ENCODE data around the gene MAGI3. TPM values are rescaled to one million over a fixed set of nuclear protein-coding genes. Genes with fewer than 3 reads are reported as not detected.

MAGI3 gene
- 1 to 10 TPM in 1 of 3 donors, under 1 TPM in 2; 0.61 to 1.6 (median 0.66) TPM for total RNA-seq
- 2.0 TPM for total RNA-seq (2013)

DNA sequence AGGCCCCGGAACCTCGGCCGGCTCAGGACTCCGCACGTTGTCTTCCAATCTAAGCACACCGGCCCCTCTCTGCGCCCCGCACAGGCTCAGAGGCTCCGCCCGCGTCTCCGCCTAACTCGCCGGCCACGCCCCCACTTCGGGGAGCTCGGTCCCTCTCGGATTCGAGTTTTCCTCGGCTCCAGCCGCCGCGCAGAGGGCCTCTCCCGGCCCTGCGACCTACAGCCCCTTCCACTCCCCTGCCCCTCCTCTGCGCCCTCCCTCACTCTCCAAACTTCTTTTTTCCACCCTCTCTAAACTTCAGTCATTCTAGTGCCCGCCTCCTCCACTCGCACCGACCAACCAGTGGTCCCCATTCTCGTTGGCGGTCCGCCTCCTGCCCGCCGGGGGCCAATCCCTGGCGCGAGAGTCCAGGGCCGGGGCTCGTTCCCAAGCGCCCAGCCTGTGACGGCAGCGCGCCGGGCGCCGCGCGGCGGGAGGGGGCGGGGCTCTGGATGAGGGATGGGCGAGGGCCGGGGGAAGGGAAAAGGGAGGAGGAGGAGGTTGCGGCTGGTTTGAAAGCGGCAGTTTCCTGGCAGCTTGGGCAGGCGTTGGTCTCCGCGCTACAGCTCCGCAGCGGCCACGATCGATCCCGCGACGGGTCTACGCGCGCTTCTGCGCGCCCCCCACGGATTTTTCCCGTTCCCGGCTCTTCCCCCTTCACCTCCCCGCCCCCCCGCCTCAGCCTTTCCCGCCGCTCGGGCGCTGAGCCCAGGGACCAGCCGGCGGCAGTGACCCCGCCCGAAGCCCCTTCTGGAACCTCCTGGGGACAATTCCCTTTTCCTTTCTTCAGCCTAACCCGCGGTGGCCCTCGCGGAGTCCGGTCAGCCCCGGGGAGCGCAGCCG, at the start of gene MAGI3:
Gene MAGI3, plus strand, starts transcription at position 563 of the 882 bp plus-strand sequence. CDS start 519 bp downstream, outside the sequence.
- Histone ChIP-seq H3K27ac (ENCODE audit: low read length) (no peak within 1 kb of the TSS), H3K27me3 (ENCODE audit: control insufficient read depth, insufficient read depth, low read length) (peaks cover 23% of the 10 kb centered on the region), H3K4me3 (ENCODE audit: low read length) (peak within 1 kb of the TSS; percentile 84), H3K4me1 (ENCODE audit: control insufficient read depth, insufficient read depth, low read length) (peaks cover 16% of the 10 kb centered on the region), H3K36me3 (ENCODE audit: control insufficient read depth, insufficient read depth, low read length) (no peaks in the 10 kb centered on the region), H3K9me3 (ENCODE audit: control insufficient read depth, insufficient read depth, low read length) (no peaks in the 10 kb centered on the region)
- Mint-ChIP-seq H3K4me1 (peaks cover 20 to 27% of the 10 kb centered on the region in 2 donors), H3K36me3 (no peaks in the 10 kb centered on the region), H3K9me3 (no peaks in the 10 kb centered on the region), H3K27ac (peak within 1 kb of the TSS in 1 of 2 donors; percentile 42), H3K4me3 (peak within 1 kb of the TSS; percentile 91), H3K27me3 (ENCODE audit: low read depth in 2 of 2) (peaks cover 13 to 40% of the 10 kb centered on the region in 2 donors)
- TF ChIP-seq, protein P1, sequence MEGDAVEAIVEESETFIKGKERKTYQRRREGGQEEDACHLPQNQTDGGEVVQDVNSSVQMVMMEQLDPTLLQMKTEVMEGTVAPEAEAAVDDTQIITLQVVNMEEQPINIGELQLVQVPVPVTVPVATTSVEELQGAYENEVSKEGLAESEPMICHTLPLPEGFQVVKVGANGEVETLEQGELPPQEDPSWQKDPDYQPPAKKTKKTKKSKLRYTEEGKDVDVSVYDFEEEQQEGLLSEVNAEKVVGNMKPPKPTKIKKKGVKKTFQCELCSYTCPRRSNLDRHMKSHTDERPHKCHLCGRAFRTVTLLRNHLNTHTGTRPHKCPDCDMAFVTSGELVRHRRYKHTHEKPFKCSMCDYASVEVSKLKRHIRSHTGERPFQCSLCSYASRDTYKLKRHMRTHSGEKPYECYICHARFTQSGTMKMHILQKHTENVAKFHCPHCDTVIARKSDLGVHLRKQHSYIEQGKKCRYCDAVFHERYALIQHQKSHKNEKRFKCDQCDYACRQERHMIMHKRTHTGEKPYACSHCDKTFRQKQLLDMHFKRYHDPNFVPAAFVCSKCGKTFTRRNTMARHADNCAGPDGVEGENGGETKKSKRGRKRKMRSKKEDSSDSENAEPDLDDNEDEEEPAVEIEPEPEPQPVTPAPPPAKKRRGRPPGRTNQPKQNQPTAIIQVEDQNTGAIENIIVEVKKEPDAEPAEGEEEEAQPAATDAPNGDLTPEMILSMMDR (IDR thresholded peaks at IDR 0.05): no peak
- WGBS (ENCODE audit: insufficient coverage): under 1% methylated on average over 89 of the region's 89 CpGs
- DNase-seq: peak; percentile 82 to 93
- ATAC-seq: peak; percentile 95 to 96 (median 95)
- intact Hi-C loops (cut with micrococcal nuclease): no loop called here

DNA sequence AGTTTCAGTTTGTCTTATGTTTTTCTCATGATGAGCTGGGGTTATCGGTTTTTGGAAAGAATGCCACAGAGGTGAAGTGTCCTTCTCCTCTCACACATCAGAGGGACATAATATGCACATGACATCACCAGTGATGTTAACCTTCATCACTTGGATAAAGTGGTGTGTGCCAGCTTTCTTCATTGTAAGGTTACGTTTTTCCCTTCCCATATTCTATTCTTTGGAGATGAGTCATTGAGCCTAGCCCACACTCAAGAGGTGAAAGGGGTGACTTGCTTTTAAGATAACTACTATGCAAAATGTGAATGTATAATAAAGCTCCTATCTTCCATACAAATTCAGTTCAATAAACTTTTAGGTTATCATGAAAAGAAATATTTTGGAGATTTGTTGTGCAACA, 36.7 kb upstream of the MAGI3 start:
- TF ChIP-seq, protein P1 (IDR thresholded peaks at IDR 0.05): no peak
- no peaks in the 10 kb centered on the region for H3K9me3 Mint-ChIP-seq
- no peaks in the 10 kb centered on the region for H3K9me3 ChIP-seq (ENCODE audit: control insufficient read depth, insufficient read depth, low read length)
- DNase-seq (no peak), ATAC-seq (no peak)
- H3K4me1 ChIP-seq (ENCODE audit: control insufficient read depth, insufficient read depth, low read length): no peaks in the 10 kb centered on the region
- H3K4me1 Mint-ChIP-seq: no peaks in the 10 kb centered on the region
- H3K27ac ChIP-seq (ENCODE audit: low read length): no peak overlapping the region
- H3K4me3 ChIP-seq (ENCODE audit: low read length): no peak overlapping the region
- H3K4me3 Mint-ChIP-seq: no peak overlapping the region
- no peaks in the 10 kb centered on the region for H3K36me3 ChIP-seq (ENCODE audit: control insufficient read depth, insufficient read depth, low read length)
- H3K27ac Mint-ChIP-seq: no peak overlapping the region
- intact Hi-C loops (cut with micrococcal nuclease): no loop called here
- H3K27me3 ChIP-seq (ENCODE audit: control insufficient read depth, insufficient read depth, low read length): no peaks in the 10 kb centered on the region
- no peaks in the 10 kb centered on the region for H3K36me3 Mint-ChIP-seq
- WGBS (ENCODE audit: insufficient coverage): 100% methylated on average over 1 of the region's 2 CpGs
- peaks cover 8 to 16% of the 10 kb centered on the region in 2 donors for H3K27me3 Mint-ChIP-seq (ENCODE audit: low read depth in 2 of 2)

DNA sequence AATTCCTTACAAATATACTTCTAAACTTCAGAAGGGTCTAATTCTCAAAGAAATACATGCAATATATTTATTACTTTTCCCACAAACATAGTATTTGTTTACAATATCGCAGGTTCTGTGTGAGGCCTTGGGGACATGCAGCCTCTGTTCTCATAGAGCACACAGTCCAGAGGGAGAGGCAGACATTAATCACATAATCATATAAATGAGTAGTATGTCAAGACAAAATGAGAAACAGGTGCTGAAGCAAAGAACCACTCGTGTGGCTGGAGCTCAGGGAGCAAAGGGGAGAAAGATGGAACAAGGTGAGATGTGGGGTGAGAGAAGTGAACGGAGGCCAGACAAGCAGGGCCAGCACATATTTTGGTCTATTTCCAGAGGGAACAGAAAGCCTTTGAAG, 26.4 kb upstream of the MAGI3 start:
- Mint-ChIP-seq H3K9me3 (peaks cover 0 to 2% of the 10 kb centered on the region in 2 donors), H3K4me3 (no peak overlapping the region)
- 91% methylated on average over 3 of the region's 3 CpGs for WGBS (ENCODE audit: insufficient coverage)

More for the DNA sequence above, 26.4 kb upstream of the MAGI3 start:
- H3K27ac ChIP-seq (ENCODE audit: low read length): no peak overlapping the region
- TF ChIP-seq, protein P1 (IDR thresholded peaks at IDR 0.05): no peak
- H3K36me3 ChIP-seq (ENCODE audit: control insufficient read depth, insufficient read depth, low read length): no peaks in the 10 kb centered on the region
- intact Hi-C loops (cut with micrococcal nuclease): no loop called here
- ATAC-seq (no peak), DNase-seq (no peak)
- no peak overlapping the region for H3K4me3 ChIP-seq (ENCODE audit: low read length)
- H3K27me3 Mint-ChIP-seq (ENCODE audit: low read depth in 2 of 2): peaks cover 0 to 13% of the 10 kb centered on the region in 2 donors
- no peaks in the 10 kb centered on the region for H3K27me3 ChIP-seq (ENCODE audit: control insufficient read depth, insufficient read depth, low read length)
- H3K9me3 ChIP-seq (ENCODE audit: control insufficient read depth, insufficient read depth, low read length): no peaks in the 10 kb centered on the region
- no peak overlapping the region for H3K27ac Mint-ChIP-seq
- H3K4me1 Mint-ChIP-seq: no peaks in the 10 kb centered on the region
- no peaks in the 10 kb centered on the region for H3K36me3 Mint-ChIP-seq
- H3K4me1 ChIP-seq (ENCODE audit: control insufficient read depth, insufficient read depth, low read length): no peaks in the 10 kb centered on the region

Measured in natural killer cell (primary cell).